GM06990 (cell line): Measurements from ENCODE around the gene JMJD6.
"Not testable (repeated sequence)": the region's sequence is repeated elsewhere in the genome, so short reads cannot be mapped to it uniquely, and the experiment has no call there.

Experiments used
- DNase-seq: peaks from one replicate; pipeline ENCODE4 v3.0.0-alpha.2; 2011; ENCODE audit not compliant: insufficient read length; ENCODE audit errors: extremely low read depth
- H3K27me3 ChIP-seq: replicated peaks from 2 replicates; pipeline ENCODE4 v1.6.0; 2011; ENCODE audit warnings: low read length; ENCODE audit not compliant: control insufficient read depth, insufficient read depth
- H3K36me3 ChIP-seq: 2 replicates; pipeline ENCODE4 v1.5.1; 2011; ENCODE audit warnings: low read length; ENCODE audit not compliant: control insufficient read depth, insufficient read depth
- H3K4me3 ChIP-seq: replicated peaks from 2 replicates; pipeline ENCODE4 v1.5.1; 2011; ENCODE audit warnings: low read depth, mild to moderate bottlenecking, control low read depth, low read length
- TF ChIP-seq, protein P1 (sequence below): IDR thresholded peaks from 2 replicates; pipeline ENCODE4 v1.5.1; 2011; ENCODE audit warnings: low read length, control low read depth, mild to moderate bottlenecking, inconsistent platforms; ENCODE audit not compliant: insufficient read depth, poor library complexity, severe bottlenecking

JMJD6 gene

DNA sequence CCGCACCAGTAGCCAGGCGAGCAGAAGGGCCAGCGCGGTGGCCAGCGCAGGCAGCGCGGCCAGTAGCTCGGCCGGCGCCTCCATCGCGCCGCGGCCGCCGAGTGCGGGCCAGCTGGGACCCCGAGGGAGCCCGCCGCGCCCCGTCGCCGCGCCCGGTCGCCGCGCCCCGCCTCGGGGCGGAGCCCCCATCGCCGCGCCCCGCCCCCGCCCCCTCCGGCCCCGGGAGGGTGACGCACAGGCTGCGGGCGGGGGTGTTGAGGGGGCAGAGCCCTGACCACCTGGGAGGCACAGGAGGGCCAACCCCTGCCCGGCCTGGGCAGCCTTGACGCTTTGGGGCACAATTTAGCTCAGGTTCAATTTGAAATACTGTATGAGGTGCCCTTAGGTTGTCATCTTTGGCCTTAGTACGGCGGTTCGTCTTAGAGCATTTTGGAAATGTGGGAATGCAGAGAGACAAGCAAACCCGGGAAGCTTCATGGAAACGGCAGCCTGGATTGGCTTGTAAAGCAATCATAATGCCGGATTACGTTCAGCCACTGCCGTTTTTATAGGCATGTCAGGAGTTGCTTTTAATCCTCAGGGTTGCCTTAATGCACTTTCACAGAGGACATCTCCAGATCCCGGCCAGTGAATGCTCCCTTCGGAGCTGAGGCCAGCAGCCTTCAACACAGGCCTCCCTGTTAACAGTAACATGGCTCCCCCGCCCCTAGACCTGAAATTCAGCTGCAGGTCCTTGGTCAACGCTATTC, 15.4 kb downstream of the JMJD6 start, which contains the start of gene MXRA7:
Gene MXRA7, minus strand, starts transcription at position 103 of the 749 bp plus-strand sequence. Its CDS starts 19 bp downstream, at position 84.
- no peaks in the 10 kb centered on the region for H3K27me3 ChIP-seq
- H3K4me3 ChIP-seq = peak within 1 kb of the TSS; percentile 33
- peaks cover 4% of the 10 kb centered on the region for H3K36me3 ChIP-seq
- TF ChIP-seq, protein P1, sequence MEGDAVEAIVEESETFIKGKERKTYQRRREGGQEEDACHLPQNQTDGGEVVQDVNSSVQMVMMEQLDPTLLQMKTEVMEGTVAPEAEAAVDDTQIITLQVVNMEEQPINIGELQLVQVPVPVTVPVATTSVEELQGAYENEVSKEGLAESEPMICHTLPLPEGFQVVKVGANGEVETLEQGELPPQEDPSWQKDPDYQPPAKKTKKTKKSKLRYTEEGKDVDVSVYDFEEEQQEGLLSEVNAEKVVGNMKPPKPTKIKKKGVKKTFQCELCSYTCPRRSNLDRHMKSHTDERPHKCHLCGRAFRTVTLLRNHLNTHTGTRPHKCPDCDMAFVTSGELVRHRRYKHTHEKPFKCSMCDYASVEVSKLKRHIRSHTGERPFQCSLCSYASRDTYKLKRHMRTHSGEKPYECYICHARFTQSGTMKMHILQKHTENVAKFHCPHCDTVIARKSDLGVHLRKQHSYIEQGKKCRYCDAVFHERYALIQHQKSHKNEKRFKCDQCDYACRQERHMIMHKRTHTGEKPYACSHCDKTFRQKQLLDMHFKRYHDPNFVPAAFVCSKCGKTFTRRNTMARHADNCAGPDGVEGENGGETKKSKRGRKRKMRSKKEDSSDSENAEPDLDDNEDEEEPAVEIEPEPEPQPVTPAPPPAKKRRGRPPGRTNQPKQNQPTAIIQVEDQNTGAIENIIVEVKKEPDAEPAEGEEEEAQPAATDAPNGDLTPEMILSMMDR = no peak
- DNase-seq = peak; percentile 41

DNA sequence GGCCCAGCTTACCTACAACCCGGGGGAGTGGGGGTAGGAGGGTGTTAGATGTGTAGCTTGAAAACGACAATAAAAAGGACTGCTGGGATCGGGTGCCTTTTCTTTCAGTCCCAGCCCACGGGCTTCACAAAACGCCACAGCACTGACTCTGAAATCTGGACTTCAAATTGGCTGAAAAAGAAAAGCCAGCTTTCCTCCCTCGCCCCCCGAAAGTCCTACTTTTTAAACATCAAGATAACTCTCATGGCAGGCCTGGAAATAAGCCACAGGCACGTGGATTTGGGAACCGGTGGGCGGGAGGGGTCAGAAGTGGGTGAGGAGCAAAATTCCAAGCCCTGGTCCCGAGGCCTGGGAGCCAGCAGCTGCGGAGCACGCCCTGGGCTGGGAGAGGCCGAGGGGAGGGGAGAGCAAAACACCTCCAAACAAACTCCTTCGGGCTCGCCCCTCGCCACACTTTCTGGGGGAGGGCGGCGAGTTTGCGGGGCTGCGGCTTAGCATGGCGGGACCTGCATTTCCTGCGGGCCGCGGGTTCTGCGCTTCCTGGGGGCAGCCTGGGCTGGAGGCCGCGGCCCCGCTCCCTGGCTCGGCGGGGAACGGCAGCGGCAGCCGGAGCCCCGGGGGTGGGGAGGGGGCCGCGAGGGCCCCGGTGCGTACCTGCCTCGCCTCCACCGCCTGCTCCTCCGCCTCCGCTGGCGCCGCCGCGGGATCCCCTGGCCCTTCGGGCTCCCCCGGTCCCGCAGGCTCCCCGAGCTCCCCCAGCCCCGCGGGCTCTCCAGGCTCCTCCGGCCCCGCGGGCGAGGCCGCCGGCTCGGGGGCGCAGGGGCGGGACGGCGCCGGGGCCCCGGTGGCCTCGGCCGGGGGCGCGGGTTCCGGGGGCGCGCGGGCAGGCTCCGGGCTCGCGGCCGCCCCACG, 16.2 kb downstream of the JMJD6 start:
- DNase-seq, H3K27me3 ChIP-seq, H3K36me3 ChIP-seq: not testable (repeated sequence)
- peak overlapping the region; percentile 17; the same call in 1 of the 2 replicates for H3K4me3 ChIP-seq

GRCh38 chr17:76709077-76709950, 17.1 kb downstream of the JMJD6 start:
- TF ChIP-seq, protein P1 = no peak
- Histone ChIP-seq H3K27me3 (no peaks in the 10 kb centered on the region), H3K36me3 (peaks cover 2% of the 10 kb centered on the region), H3K4me3 (no peak overlapping the region)
- no peak for DNase-seq

DNA sequence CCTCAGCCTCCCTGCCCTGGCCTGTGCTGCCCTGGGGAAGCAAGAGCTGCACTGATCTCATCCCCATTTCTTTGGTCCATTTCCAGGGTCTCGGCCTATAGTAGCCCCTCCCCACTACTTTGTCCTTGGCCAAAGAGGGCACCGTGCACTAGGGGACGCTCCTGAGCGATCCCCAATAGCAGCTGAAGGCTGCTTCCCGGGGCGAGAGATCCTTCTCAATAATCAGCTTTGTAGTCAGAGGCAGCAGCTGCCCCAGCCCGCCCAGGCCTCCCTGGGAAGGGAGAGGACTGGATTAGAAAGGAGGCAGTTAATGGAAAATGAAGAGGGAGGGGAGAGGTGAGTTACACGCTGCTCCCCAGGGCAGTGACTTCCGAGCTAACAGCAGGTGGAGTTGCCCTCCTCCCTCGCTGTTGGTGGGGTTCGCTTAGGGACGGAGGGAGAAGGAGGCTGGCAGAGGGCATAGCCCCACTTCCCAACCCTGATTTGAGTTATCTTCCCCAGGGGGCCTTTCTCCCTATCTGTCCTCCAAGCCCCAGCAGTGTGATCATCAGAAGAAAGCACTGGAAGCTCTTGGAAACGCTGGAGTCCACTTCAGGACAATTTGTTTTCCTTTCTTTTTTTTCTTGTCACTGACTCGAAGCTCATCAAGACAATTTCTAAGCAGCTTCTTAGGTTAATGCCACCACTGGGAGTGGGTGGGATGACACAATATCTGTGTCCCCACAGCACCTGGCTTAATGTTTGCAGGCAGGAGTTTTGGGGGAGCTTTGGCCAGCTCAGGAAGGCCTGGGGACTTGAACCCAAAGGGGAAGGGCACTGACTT, 18.2 kb downstream of the JMJD6 start:
- TF ChIP-seq, protein P1 = peak; percentile 32
- no peak for DNase-seq
- H3K27me3 ChIP-seq = no peaks in the 10 kb centered on the region
- no peaks in the 10 kb centered on the region for H3K36me3 ChIP-seq
- H3K4me3 ChIP-seq = no peak overlapping the region

GRCh38 chr17:76706817-76707216, 19.6 kb downstream of the JMJD6 start:
- H3K36me3 ChIP-seq = no peaks in the 10 kb centered on the region

More at GRCh38 chr17:76706817-76707216, 19.6 kb downstream of the JMJD6 start:
- Histone ChIP-seq H3K27me3 (no peaks in the 10 kb centered on the region), H3K4me3 (no peak overlapping the region)
- TF ChIP-seq, protein P1 = no peak
- no peak for DNase-seq
